Right hindlimb (tissue), 1 donor: ENCODE measurements around the gene STK4.
"Not testable (repeated sequence)": the region's sequence is repeated elsewhere in the genome, so short reads cannot be mapped to it uniquely, and the experiment has no call there.

Source experiments
- DNase-seq: peaks from one replicate; pipeline ENCODE4 v3.0.0-alpha.2; 2018

STK4 gene

DNA sequence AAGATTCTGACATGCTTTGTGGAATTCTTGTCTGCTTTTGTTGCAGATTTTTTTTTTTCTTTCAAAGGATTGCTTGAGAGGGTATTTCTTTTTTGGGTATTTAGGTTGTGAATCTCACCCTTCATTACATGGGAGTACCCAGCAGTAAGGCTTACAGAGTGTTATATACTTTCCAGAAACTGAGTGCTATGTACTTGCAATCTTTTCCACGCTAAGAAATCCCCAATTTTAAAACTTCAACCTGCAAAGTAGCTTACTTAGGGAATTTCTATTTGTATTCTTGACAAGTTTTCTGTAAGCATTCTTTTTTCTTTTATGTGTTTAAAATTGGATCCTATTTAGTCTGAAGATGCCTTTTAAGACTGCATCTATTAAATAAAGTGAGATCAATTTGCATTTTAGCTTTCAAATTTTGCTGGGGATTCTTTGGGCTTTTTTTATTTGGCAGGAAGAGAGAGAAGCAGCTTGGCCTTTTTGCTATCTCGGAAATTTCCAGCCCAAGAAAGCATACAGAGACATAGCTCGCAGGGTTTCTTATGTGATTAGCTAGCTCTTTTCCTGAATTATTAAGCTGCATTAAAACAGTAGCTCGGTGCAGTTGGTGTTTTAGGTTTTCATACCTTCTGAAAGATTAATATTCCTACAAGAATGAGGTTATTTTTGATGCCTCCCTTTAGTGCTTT, 92.0 kb downstream of the STK4 start:
- no peak for DNase-seq

GRCh38 chr20:45059022-45059728, 92.9 kb downstream of the STK4 start:
- DNase-seq, result no peak

DNA sequence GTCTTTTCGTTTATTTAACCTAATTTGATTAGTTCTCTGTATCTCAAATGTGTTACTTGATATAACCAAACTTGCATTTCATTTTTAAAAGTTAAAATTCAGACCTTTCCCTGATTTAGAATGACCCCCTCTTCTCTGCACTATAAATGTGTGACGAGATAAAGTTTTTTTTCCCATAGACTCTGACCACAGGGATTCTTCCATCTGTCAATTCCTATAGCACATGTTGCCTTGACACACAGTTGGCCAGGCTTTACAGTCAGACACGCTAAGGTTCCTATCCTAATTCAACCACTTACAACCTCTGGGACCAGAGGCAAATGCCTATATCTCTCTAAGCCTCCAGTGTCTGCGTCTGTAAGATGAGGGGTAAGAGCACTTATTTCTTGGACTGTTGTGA, 94.0 kb downstream of the STK4 start:
- no peak for DNase-seq

DNA sequence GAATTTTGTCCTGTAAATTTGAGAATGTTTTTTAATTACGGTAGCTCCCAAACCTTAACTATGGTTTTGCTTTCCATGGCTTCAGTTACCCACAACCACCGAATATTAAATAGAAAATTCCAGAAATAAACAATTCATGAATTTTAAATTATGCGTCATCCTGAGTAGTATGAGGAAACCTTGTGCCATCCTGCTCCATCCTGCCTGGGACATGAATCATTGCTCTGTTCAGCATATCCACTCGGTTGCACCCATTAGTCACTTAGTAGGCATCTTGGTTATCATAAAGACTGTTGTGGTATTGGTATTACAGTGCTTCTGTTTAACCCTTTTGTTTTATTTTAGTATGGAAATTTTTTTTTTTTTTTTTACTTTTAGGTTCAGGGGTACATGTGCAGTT, 94.9 kb downstream of the STK4 start:
- DNase-seq, result no peak

DNA sequence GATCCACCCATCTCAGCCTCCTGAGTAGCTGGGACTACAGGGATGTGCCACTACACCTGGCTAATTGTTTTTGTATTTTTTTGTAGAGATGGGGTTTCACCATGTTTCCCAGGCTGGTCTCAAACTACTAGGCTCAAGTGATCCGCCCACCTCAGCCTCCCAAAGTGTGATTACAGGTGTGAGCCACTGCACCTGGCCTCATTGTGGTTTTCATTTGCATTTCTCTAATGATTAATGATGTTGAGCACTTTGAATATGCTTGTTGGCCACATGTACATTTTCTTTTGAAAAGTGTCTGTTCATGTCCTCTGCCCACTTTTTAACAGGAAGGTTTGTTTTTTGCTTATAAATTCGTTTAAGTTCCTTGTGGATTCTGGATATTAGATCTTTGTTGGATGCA, 96.8 kb downstream of the STK4 start:
- not testable (repeated sequence) for DNase-seq

- DNase-seq, result no peak
Observed at GRCh38 chr20:45064812-45065211, 98.5 kb downstream of the STK4 start.

DNA sequence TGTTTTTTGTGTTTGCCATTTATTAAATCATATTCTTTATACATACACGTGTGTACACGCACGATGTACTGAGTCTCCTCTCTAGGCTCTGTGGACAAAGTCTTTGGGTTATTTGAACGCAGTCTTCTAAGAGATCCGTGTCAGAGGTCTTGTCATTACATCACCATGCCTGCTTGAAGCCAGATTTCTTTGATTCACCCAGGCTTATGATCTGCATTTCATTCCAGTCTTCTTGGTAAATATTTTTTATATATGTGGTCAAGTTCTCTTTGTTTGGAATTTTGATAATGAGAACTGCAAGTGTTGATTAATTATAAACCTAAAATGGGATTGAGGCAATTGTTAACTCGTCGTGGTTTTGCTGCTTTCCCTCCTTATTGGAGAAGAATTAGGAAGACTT, 100.1 kb downstream of the STK4 start:
- DNase-seq, result no peak

DNA sequence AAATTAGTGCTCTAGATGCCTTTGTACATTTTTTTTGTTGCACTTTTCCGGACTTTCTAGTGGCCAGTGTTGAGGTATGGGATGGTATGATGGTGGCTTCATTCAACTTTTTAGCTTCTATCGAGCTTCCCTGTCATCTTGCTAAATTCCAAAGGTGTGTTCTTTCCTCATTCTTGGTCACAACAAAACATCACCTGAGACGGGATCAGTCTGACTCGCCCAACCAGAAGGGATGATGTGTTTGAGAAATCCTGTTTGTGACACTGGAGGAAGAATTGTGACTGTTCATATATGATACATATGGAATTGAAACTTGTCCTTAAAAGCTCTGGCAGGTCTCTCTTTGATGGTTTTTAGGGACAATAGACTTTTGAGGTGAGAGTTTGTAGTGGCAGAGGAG, 100.8 kb downstream of the STK4 start:
- DNase-seq, result no peak

DNA sequence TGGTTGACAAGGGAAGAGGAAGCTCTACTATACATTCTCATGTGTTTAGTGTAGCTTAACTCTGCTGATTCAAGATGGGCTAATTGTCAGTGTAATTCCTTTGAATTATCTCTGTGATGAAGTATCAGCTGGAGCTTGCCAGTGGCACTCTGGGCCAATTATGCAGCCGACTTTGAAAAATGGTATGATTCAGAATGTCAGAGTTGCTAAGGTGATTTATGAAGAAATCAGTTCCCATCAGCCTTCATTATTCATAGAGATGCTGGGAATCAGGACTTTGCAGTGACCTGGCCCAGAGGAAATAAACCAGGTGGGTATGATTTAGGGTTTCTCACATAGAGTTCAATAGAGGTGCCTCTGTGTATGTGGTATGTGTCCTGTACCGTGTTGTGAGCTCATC, 101.2 kb downstream of the STK4 start:
- DNase-seq, result no peak

- no peak for DNase-seq
Observed at GRCh38 chr20:45069261-45069660, 102.9 kb downstream of the STK4 start.

DNA sequence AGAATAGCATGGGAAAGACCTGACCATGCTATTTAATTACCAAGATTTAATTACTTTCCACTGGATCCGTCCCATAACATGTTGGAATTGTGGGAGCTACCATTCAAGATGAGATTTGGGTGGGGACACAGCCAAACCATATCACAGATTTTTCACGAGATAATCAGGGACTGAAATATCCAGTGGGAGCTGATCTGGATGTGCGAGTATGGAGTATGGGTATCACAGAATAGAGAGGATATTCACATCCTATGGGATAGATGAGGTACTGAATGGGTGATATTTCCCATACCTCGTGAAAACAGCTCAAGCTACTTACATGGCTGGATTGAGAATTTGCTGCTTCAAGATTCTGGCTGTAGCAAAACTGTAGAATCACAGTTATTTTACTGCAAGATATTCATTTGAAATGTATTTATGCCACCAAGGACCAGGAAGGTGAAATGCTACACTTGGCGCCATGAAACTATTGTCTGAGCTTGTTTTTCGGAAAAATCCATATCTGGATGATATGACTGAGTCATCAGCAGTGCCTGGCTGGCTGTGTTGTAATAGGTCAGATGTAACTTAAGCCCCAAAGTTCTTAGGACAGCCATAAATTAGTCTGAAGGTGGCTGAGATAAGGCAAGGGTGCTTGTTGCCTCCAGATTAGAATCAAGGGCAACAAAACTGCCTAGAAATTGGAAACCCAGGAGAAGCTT, 104.8 kb downstream of the STK4 start:
- no peak for DNase-seq

- DNase-seq, result no peak
Observed at GRCh38 chr20:45072066-45072465, 105.8 kb downstream of the STK4 start.

DNA sequence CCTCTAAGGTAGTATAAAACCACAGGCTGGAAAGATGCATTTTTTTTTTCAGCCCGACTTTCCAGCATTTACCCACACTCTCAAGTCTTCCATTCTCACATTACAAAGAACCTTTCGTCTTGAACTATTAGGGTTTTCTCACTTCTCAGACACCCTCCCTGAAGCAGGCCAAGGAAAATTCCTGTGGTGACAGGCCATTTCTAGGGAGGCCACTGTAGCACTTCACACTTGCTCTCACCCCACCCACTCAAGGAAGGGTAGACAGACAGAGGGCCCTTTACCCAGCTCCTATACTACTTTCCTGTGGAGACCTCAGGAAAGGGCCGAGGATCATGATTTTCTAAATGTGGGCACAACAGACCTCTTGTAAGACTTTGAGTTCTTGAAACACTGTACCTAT, 106.9 kb downstream of the STK4 start:
- no peak for DNase-seq

GRCh38 chr20:45077559-45077958, 111.2 kb downstream of the STK4 start:
- no peak for DNase-seq

DNA sequence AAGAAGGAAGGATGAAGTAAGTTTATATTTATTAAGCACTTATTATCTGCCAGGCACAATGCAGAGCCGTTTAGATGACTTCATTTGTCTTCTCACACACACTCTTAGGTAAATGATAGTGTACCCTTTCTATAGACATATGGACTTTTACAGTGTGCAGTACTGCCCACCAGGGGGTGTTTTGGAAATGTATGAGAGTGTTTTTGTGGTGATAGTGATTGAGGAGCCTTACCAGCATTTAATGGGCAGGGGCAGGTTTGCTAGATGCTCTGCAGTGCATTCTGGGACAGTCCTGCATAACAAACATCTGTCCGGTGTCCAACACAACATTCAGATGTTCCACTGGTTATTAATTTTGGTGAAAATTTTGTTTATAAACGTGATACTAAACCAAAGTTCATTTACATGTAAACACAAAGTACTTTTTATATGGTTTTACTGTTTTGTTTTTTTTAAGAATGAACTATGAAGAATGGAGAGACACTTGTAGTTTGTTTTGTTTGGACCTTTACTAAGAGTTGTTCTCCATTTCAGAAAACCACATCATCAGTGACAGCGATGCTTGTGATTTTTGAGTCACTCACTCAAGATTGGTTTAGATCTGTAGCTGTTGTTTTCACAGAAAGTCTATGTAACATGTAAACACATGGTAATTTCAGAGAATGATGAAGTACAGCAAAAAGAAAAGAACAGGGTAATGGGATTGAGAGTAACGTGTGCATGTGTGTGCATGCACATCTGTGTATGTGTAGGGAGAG, 114.7 kb downstream of the STK4 start:
- DNase-seq, result no peak

GRCh38 chr20:45082468-45082867, 116.2 kb downstream of the STK4 start:
- DNase-seq, result no peak

- no peak for DNase-seq
Observed at GRCh38 chr20:45083127-45083526, 116.8 kb downstream of the STK4 start.

DNA sequence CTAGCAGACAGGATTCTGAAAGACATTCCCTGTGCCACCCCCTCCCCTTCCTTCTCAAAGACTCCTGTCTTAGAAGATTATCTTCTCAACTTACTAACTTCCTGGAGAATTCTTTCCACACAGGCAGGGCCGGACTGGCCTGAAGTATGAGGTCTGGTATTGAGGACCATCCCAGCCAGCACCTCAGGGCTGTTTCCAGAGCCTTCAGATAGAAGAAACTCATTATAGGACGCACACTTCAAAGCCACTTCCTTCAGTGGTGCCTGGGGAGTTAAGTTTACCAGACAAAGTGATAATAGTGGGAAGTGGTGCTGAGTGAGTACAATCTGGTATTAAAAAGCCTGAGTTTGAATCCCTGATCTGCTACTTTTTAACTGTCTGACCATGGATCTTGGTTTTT, 119.0 kb downstream of the STK4 start:
- no peak for DNase-seq

DNA sequence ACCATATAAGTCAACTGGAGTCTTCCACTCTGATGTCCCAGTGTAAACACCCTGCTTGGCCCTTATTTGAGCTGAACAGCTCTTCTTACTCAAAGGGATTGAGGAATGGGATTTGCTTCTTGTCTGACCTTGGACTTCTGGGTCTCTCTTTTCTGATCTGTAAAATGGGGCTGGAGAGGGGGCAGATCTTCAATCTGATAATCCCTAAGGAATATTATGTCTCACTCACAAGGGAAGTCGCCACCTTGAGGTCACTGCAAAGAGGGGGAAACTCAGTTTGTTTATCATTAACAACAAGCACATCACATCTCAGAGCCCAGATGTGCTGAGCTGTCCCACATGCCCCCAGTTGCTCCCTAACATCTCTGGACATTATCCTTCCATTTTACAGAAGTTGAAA, 119.6 kb downstream of the STK4 start:
- no peak for DNase-seq

DNA sequence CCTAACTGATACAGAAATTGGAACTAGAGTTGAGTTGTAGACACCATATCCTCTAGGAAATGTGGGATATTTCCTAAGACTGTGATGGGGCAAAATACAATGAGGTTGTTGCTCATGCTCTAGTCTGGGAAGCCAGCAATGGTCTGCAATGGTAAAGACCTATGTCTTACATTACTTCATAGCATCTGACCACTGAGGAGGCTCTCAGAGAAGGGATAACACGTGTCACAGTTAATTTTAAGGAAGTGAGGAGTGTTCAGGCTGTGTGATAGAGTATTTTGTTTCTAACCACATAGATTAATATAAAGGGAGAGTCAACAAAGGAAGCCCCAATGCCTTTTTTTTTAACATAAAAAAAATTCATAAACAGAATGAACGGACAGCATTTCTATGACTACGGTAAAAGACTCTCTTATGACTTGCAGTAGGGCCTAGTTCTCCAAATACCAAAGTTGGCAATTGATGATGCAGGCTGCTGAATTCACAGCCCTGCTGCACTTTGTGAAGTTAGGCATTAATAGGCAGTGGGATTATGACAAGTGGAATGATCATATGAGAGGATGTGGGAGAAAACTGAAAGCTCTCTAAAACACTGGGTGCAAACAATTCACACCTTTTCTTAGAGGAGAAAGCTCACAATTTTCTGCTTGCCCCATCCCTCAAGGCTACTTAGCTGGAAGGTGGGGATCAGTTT, 120.9 kb downstream of the STK4 start:
- DNase-seq, result no peak

DNA sequence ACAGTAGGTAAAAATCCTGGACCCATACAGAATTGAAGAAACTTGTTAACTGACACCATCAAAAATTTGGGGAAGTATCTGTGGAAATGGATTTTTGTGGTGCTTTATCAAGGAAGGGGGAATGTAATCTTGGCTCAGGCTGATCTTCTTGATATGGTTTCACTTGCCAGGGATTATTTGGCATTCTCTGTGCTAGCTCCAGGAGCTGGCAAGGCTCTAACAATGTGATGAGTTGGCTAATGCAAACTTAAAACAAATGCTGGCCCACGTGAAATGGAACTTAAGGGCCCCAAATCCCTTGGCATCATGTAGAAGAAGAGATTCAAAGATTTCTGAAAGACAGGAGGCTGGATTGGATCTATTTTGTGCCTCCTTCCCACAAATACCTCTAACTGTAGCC, 121.5 kb downstream of the STK4 start:
- DNase-seq, result no peak

GRCh38 chr20:45088247-45088646, 121.9 kb downstream of the STK4 start:
- no peak for DNase-seq

DNA sequence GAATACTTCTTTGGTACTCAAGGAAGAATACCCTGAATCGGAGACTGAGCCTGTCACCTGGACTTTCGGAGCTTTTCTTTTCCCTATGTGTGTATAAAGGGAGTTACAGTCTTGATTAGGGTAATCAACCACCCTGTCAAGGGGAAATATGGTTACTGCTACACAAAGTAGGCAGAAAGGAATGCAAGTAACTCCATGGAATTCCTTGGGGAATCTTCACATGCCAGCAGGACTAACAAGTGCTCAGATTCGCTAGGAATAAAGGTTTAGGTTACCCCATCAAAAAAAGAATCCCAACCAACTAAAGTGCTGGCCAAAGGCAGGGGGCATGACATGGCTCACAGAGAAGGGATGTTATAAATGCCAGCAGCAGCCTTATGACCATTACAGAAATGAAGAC, 124.2 kb downstream of the STK4 start:
- no peak for DNase-seq
